HEK293 (cell line): Measurements from ENCODE around the gene MAGI2.

Source experiments
- PBX3 ChIP-seq: sonication (generic); formaldehyde crosslinking; IDR thresholded peaks from 2 replicates; pipeline ENCODE4 v1.8.1; 2022; ENCODE audit warnings: mild to moderate bottlenecking, moderate library complexity, missing genetic modification reagents
- ZBTB20 ChIP-seq: fragments of 450-650 bp; formaldehyde crosslinking; IDR thresholded peaks from 2 replicates; pipeline ENCODE4 v1.5.1; 2016; ENCODE audit warnings: missing biosample characterization, missing genetic modification characterization
- ZNF274 ChIP-seq, 2 experiments: fragments of 200-500 bp in 1 of 2; fragments of 450-650 bp in 1 of 2; sonication (Bioruptor generic) in 1 of 2; formaldehyde crosslinking in 1 of 2; IDR thresholded peaks; 2 replicates each; pipeline versions ENCODE4 v1.5.1 to v1.6.1; 2014 to 2016; ENCODE audit warnings: borderline replicate concordance in 1 of 2, inconsistent platforms in 1 of 2, low read length in 1 of 2, missing biosample characterization in 1 of 2, missing genetic modification characterization in 1 of 2
- ZNF416 ChIP-seq: fragments of 450-650 bp; formaldehyde crosslinking; IDR thresholded peaks from 2 replicates; pipeline ENCODE4 v1.5.1; 2016; ENCODE audit warnings: missing biosample characterization, missing genetic modification characterization
- ZNF473 ChIP-seq: fragments of 450-650 bp; formaldehyde crosslinking; IDR thresholded peaks from 2 replicates; pipeline ENCODE4 v1.5.1; 2017; ENCODE audit warnings: missing biosample characterization, missing genetic modification characterization
- ZNF530 ChIP-seq: fragments of 450-650 bp; formaldehyde crosslinking; IDR thresholded peaks from 2 replicates; pipeline ENCODE4 v1.5.1; 2016; ENCODE audit warnings: low read depth, missing biosample characterization, missing genetic modification characterization
- ZNF555 ChIP-seq: fragments of 450-650 bp; formaldehyde crosslinking; conservative IDR thresholded peaks from 2 replicates; pipeline ENCODE4 v1.5.1; 2017; ENCODE audit warnings: missing biosample characterization, mild to moderate bottlenecking, missing genetic modification characterization, inconsistent platforms
- ZNF777 ChIP-seq: fragments of 450-650 bp; formaldehyde crosslinking; IDR thresholded peaks from 2 replicates; pipeline ENCODE4 v1.5.1; 2017; ENCODE audit warnings: missing biosample characterization, missing genetic modification characterization, borderline replicate concordance
- TF ChIP-seq, protein P1 (sequence below): fragments of 450-650 bp; formaldehyde crosslinking; IDR thresholded peaks from 2 replicates; pipeline ENCODE4 v1.5.1; 2016; ENCODE audit warnings: missing biosample characterization, missing genetic modification characterization

DNA sequence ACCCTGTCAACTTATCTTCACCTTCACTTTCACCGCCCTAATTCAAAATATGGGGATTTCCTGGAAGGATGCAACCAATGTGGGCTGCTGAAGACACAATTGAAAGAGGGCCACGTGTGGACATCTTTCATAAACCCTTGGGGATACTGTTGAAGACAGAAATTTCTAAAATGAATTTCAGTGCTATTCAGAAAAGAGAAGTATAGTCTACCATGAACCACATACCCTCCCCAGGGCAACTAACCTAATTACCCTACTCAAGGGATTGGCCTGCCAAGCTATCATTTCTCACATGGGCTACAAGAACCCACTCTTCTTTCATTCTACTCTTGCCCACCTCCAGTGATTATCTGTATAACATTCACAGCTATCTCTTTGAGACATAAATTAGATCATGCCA, 1428.9 kb downstream of the MAGI2 start:
- TF ChIP-seq ZNF416 (no peak), ZNF473 (tag by site-specific recombination) (no peak), ZNF777 (tag by site-specific recombination) (no peak), ZNF530 (no peak), ZBTB20 (tag by site-specific recombination) (no peak), ZNF555 (tag by site-specific recombination) (no peak), PBX3 (no peak), ZNF274 (IDR thresholded peaks at IDR 0.05; ENCODE audit: low read length) (no peak), ZNF274 (tag by site-specific recombination; IDR thresholded peaks at IDR 0.05; ENCODE audit: borderline replicate concordance) (no peak)
- TF ChIP-seq, protein P1, sequence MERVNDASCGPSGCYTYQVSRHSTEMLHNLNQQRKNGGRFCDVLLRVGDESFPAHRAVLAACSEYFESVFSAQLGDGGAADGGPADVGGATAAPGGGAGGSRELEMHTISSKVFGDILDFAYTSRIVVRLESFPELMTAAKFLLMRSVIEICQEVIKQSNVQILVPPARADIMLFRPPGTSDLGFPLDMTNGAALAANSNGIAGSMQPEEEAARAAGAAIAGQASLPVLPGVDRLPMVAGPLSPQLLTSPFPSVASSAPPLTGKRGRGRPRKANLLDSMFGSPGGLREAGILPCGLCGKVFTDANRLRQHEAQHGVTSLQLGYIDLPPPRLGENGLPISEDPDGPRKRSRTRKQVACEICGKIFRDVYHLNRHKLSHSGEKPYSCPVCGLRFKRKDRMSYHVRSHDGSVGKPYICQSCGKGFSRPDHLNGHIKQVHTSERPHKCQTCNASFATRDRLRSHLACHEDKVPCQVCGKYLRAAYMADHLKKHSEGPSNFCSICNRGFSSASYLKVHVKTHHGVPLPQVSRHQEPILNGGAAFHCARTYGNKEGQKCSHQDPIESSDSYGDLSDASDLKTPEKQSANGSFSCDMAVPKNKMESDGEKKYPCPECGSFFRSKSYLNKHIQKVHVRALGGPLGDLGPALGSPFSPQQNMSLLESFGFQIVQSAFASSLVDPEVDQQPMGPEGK (tag by site-specific recombination): no peak
